Neural progenitor cell (in vitro differentiated cells): ENCODE data around the gene OAS1.

Source experiments
- EZH2 ChIP-seq: fragments of 200-600 bp; sonication (generic); IDR thresholded peaks from 2 replicates; pipeline ENCODE4 v1.6.1; 2017; ENCODE audit warnings: antibody characterized with exemption, mild to moderate bottlenecking, moderate library complexity
- EZH2phosphoT487 ChIP-seq: fragments of 200-600 bp; sonication (generic); IDR thresholded peaks from 2 replicates; pipeline ENCODE4 v1.6.1; 2017; ENCODE audit warnings: antibody characterized with exemption
- TF ChIP-seq, protein P1 (sequence below): fragments of 200-600 bp; sonication (generic); IDR thresholded peaks from 2 replicates; pipeline ENCODE4 v1.5.1; 2017; ENCODE audit warnings: antibody characterized with exemption, mild to moderate bottlenecking

DNA sequence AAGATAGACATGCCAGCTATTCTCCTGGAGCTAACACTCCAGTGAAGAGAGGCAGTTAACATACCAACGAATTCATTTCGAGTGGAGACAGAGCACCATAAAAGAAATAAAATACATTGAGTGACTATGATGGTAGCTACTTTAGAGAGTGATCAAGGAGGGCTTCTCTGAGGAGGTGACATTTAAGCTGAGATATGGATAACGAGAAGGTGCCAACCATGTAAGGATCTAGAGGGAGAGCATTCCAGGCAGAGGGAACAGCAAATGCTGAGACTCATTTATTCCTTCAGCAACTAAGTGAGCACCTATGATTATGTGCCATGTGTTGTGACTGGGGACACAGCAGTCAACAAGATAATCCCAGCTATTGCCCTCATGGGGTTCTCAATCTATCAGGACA is 28.3 kb upstream of the OAS1 start:
- TF ChIP-seq, protein P1, sequence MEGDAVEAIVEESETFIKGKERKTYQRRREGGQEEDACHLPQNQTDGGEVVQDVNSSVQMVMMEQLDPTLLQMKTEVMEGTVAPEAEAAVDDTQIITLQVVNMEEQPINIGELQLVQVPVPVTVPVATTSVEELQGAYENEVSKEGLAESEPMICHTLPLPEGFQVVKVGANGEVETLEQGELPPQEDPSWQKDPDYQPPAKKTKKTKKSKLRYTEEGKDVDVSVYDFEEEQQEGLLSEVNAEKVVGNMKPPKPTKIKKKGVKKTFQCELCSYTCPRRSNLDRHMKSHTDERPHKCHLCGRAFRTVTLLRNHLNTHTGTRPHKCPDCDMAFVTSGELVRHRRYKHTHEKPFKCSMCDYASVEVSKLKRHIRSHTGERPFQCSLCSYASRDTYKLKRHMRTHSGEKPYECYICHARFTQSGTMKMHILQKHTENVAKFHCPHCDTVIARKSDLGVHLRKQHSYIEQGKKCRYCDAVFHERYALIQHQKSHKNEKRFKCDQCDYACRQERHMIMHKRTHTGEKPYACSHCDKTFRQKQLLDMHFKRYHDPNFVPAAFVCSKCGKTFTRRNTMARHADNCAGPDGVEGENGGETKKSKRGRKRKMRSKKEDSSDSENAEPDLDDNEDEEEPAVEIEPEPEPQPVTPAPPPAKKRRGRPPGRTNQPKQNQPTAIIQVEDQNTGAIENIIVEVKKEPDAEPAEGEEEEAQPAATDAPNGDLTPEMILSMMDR, result no peak
- no peak for TF ChIP-seq EZH2
- TF ChIP-seq EZH2phosphoT487, result no peak
